KOPT-K1 (cell line): ENCODE data around the gene SDK1.

Experiments
- H3K27ac ChIP-seq: fragments of 200-600 bp; sonication (generic); 2 replicates; pipeline ENCODE4 v1.5.1; 2016; ENCODE audit warnings: antibody characterized with exemption, mild to moderate bottlenecking, low read depth, low read length; ENCODE audit not compliant: poor library complexity, severe bottlenecking
- H3K36me3 ChIP-seq: fragments of 200-600 bp; sonication (generic); 2 replicates; pipeline ENCODE4 v1.5.1; 2017; ENCODE audit warnings: antibody characterized with exemption, mild to moderate bottlenecking, low read length, moderate library complexity; ENCODE audit not compliant: insufficient read depth
- H3K9me3 ChIP-seq: fragments of 200-600 bp; sonication (generic); 2 replicates; pipeline ENCODE4 v1.5.1; 2017; ENCODE audit warnings: antibody characterized with exemption, low read length, mild to moderate bottlenecking; ENCODE audit not compliant: insufficient read depth, poor library complexity, severe bottlenecking

The SDK1 gene

DNA sequence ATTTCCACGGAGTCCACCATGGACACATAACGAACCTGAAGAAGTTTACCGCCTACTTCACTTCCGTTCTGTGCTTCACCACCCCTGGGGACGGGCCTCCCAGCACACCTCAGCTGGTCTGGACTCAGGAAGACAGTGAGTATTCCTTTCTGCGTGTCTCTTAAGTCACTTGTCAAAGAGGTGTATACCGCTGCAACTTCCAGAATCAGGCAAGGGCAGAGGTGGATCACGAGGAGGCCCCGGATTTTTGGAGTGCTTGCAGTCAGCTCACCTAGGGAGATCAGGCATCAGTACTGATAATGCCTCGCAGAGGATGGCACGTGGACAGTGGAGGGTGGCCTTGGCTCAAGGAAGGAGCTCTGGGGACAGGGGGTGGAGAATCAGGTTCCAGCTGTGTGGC lies 750.6 kb downstream of the SDK1 start:
- Histone ChIP-seq H3K27ac (no peak overlapping the region), H3K36me3 (no peaks in the 10 kb centered on the region), H3K9me3 (peaks cover 6% of the 10 kb centered on the region)

DNA sequence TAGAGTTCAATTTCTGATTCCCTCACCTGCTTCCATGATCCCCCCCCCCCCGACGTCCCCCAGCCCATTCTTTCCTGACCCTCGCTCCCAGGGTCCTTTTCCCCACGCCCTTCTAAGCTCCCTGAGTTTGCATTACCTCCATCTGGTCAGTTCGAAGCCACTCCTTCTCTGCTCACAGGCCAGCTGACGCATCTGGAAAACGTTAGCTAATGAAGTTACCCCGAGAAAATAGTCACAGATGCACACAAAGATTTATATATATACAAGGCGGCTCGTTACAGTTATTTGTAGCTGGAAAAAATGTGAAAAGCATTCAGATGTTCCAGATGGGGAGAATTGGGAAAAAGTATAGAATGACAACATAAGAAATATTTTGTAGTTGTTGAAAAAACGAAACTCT lies 751.1 kb downstream of the SDK1 start:
- H3K9me3 ChIP-seq: peaks cover 6% of the 10 kb centered on the region
- no peaks in the 10 kb centered on the region for H3K36me3 ChIP-seq
- no peak overlapping the region for H3K27ac ChIP-seq

DNA sequence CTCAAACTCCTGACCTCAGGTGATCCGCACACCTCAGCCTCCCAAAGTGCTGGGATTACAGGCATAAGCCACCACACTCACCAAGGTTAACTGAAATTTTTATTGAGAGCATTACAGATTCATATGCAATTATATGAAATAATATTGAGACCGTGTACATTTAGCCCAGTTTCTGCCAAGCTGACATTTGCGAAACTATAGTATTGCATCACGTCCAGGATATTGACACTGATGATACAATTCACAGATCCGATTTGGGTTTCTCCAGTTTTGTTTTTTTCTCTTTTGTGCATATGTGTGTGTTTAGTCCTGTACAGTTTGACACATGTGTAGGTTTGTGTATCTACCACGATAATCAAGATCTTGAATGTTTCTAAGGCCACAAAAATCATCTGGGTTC lies 753.1 kb downstream of the SDK1 start:
- peaks cover 4% of the 10 kb centered on the region for H3K9me3 ChIP-seq

GRCh38 chr7:4056552-4057288 lies 755.7 kb downstream of the SDK1 start:
- no peaks in the 10 kb centered on the region for H3K36me3 ChIP-seq
- H3K9me3 ChIP-seq: peaks cover 4% of the 10 kb centered on the region
- H3K27ac ChIP-seq: no peak overlapping the region

More for the DNA sequence above, 753.1 kb downstream of the SDK1 start:
- Histone ChIP-seq H3K27ac (no peak overlapping the region), H3K36me3 (no peaks in the 10 kb centered on the region)

DNA sequence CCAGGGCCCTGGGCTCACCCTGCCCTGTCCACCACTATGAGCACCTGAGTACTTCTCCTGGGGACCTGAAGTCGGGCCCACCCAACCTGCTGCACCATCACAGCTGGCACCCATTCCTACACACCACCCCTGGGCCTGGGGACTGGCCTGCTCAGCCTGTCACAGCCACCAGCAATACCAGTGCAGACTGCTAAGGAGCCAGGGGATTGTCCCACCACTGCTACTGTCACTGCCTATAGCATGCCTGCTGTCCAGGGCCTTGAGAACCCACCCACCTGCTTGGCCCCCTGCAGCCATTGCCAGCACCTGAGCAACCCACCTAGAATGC lies 756.2 kb downstream of the SDK1 start:
- Histone ChIP-seq H3K9me3 (peaks cover 4% of the 10 kb centered on the region), H3K27ac (no peak overlapping the region), H3K36me3 (no peaks in the 10 kb centered on the region)

DNA sequence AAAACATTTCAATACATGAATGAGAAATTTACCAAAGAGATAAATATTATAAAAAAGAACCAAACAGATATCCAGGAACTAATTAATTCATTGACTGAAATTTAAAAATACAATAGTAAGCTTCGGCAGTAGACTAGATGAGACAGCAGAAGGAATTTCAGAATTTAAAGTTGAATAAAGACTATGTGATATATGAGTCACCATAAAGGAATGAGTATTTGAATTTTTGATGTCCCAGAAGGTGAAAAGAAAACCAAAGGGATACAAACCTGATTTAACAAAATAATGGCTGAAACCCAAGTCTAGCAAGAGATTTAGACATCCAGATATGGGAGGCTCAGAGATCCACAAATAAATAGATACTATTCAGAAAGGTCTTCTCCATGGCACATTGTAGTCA lies 757.1 kb downstream of the SDK1 start:
- Histone ChIP-seq H3K27ac (no peak overlapping the region), H3K36me3 (no peaks in the 10 kb centered on the region), H3K9me3 (peaks cover 4% of the 10 kb centered on the region)

- H3K9me3 ChIP-seq: peaks cover under 1% of the 10 kb centered on the region
- no peak overlapping the region for H3K27ac ChIP-seq
- H3K36me3 ChIP-seq: no peaks in the 10 kb centered on the region
Observed at GRCh38 chr7:4065190-4065589, 764.1 kb downstream of the SDK1 start.

- Histone ChIP-seq H3K9me3 (peaks cover 3% of the 10 kb centered on the region), H3K27ac (no peak overlapping the region), H3K36me3 (no peaks in the 10 kb centered on the region)
Observed at GRCh38 chr7:4066206-4066605, 765.2 kb downstream of the SDK1 start.

DNA sequence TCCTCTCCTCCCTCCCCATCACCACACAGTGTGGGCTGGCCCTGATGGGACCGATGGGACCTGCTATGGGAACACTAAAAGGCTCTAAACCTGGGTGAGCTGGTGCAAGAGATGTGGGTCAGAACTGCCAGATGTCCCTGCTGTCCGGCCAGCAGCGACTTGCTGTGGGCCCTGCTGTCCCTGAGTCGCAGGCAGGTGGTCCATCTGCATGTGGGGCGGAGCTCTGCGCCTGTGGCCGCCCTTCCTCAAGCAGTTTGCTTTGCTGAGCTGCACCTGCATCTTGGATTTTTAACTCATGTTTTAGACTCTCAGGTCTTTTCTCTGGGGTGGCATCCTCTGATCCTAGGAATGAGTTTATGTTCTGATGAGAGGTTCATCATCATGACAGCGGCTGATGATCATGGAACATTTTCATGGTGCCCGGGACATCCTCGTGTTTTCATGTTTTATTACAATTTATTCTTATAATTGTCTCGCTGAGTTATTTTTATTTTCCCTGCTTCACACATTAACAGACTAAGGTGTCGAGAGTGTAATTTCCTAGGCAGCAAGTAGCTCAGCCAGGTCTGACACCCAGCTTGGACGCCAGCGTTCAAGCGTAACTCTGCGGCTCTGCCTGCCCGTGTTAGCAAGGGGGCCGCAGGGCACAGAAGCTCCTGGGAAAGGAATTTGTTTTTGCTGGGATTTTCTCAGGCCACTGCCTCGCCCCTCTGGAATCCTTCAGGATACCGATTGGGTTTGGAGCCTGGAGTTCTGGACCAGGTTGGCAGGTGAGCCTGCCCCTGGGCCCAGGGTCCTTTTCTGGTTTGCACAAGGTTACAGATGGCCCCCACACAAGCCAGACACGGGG lies 765.8 kb downstream of the SDK1 start:
- no peak overlapping the region for H3K27ac ChIP-seq
- H3K9me3 ChIP-seq: peaks cover 3% of the 10 kb centered on the region

DNA sequence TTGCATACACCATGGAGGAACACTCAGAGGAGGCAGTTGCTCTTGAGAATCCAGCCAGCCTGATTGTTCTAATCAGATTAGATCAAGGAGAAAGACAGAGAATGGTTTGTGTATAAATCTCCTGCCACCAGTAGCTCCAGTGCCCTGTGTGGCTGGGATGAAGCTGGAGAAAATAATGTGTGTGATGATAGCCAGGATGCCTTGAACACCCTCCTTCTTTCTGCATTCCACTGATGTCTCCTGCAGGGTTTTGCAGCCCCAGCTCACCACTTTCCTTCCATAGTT lies 766.4 kb downstream of the SDK1 start:
- no peak overlapping the region for H3K27ac ChIP-seq
- H3K9me3 ChIP-seq: peaks cover 3% of the 10 kb centered on the region
- H3K36me3 ChIP-seq: no peaks in the 10 kb centered on the region

More for the DNA sequence above, 765.8 kb downstream of the SDK1 start:
- no peaks in the 10 kb centered on the region for H3K36me3 ChIP-seq

- Histone ChIP-seq H3K36me3 (no peaks in the 10 kb centered on the region), H3K9me3 (peaks cover 3% of the 10 kb centered on the region)
Observed at GRCh38 chr7:4067874-4068273, 766.8 kb downstream of the SDK1 start.

DNA sequence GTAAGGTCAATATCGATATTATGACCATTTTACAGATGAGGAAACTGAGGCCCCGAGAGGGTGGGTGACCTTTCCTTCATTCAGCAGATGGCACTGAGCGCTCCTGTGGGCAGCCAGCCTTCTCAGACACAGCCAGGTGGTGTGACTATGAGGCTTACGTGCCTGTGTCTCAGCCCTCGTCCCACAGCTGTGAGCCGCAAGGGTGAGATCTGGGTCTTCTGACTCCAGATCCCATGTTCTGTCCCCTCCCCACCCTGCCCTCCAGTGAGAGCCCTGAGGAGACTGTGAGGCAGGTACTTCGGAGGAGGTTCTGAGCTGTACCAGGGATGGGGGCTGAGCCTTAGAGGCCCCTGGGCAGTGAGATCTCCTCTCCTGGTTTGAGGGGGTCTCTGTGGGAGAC lies 767.2 kb downstream of the SDK1 start:
- Histone ChIP-seq H3K9me3 (peaks cover 3% of the 10 kb centered on the region), H3K27ac (no peak overlapping the region), H3K36me3 (no peaks in the 10 kb centered on the region)

More at GRCh38 chr7:4067874-4068273, 766.8 kb downstream of the SDK1 start:
- no peak overlapping the region for H3K27ac ChIP-seq

DNA sequence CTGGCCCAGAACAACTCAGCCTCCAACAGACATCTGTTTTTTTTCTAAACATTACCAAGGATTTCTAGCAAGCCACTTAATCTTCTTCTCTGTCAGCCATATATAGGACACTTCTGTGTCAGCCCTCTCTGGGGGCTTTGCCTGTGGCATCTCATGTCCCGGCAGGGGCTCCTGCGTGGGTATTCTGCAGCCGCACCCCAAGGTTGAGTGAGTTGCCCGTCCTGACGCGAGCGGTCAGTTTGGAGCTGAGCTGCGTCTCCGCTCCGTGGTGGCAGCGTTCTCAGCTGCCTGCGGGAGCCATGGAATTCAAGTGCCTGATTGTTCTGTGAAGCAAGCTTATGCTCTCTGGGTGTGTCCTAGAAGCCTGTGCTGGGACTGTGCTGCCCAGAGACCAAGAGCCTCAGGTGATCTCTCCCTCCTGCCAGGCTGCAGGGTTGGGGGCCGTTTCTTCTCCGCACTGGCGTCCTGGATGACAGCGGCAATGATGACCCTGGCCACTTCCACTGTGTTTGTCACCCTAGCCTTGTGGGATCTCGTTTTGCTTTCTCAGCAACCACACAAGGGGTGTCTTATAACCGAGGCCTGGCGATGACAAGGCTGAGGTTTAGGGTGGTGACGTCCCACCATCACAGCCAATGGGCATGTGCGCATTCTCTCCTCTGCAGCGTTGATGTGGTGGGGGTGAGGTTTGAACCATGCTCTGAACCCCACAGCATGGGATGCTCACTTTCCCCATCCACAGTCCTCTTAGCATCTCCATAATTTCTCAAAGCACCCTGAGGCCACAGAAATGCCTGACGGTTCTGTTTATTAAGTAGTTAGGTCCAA lies 768.4 kb downstream of the SDK1 start:
- no peaks in the 10 kb centered on the region for H3K36me3 ChIP-seq
- no peak overlapping the region for H3K27ac ChIP-seq
- H3K9me3 ChIP-seq: peaks cover 3% of the 10 kb centered on the region

DNA sequence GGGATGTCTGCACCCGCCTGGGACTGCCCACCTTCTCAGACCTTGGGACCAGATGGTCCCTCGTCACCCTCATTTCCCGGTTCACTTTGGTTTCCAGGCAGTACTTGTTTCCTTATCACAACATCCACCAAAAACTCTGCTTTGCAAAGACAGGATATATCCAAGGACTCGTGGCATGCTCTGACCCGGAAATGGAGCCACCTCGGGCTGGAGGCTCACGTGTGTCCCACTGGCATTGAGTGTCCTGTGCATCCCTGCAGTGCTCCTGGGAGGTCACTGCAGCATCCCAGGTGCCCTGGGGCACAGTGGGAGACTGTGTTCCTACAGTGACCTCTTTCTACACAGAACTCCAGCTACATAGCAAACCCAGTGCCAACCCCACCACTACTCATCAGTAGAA lies 769.2 kb downstream of the SDK1 start:
- no peak overlapping the region for H3K27ac ChIP-seq
- H3K9me3 ChIP-seq: peaks cover 3% of the 10 kb centered on the region
- H3K36me3 ChIP-seq: no peaks in the 10 kb centered on the region

DNA sequence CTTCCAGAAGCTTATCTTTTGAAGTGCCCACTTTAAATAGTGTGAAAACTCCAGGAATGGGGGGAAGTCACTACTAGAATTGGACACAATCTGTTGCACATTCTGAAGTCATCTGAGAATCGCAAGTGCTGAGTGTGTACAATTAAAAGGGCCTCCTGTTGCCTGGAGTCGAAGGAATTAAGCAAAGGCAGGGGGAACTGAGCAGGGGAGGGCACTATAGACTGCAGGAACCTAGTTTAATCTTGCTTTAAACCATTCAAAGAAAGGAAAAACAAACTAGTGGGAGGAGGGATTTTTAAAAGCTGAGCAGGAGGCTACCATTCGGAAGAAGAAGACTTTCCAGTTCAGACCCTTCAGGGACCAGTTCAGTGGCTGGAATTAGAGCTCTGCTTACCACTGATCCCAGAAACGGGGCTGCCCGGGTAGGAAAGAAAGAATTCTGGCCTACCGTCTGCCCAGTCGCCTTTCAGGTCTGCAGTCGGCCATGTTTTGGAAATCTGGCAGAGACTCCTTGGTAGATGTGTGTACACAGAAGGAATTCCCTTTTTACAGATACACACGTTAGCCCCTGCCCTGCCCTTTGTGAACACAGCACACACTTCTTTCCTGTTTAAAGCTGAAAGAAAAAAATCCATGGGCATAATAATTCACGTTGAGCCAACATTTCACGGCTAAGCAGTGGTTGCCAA lies 770.5 kb downstream of the SDK1 start:
- Histone ChIP-seq H3K9me3 (peaks cover 3% of the 10 kb centered on the region), H3K36me3 (no peaks in the 10 kb centered on the region), H3K27ac (no peak overlapping the region)
